D341Med (cell line): Measurements from ENCODE around the gene MAPKAPK5.
"Not testable (repeated sequence)": the region's sequence is repeated elsewhere in the genome, so short reads cannot be mapped to it uniquely, and the experiment has no call there.

Experiments
- DNase-seq: peaks from one replicate; pipeline ENCODE4 v3.0.0; 2012; ENCODE audit warnings: low spot score

Gene MAPKAPK5

DNA sequence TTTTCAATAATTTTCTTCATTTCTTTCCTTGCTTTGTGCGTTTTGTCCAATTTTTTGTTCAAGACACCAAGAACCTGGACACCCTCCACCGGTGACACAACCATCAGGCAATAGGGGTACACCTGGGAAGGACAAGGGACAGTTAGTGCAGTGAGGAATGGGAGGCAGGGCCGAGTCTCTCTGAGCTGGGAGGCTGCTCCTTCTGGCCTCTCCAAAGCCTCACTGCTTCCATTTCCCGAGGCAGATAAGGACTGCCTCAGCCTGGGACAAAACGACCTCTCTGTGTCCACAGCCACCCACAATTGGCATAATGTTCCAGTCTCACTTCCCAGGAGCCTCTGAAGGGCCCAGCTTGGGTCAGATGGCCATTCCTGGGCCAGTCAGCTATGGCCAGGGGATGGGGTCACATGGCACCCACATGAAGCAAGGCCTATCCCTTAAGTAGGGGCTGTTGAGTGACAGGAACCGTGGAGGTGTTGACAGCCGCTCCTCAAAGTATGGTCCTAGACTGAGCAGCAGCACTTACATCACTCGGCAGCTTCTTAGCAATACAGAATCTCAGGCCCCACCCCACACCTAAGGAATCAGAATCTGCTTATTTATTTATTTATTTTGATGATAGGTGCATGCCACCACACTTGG lies 13.6 kb upstream of the MAPKAPK5 start:
- DNase-seq: no peak

DNA sequence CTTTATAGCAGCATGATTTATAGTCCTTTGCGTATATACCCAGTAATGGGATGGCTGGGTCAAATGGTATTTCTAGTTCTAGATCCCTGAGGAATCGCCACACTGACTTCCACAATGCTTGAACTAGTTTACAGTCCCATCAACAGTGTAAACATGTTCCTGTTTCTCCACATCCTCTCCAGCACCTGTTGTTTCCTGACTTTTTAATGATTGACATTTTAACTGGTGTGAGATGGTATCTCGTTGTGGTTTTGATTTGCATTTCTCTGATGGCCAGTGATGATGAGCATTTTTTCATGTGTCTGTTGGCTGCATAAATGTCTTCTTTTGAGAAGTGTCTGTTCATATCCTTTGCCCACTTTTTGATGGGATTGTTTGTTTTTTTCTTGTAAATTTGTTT lies 12.4 kb upstream of the MAPKAPK5 start:
- not testable (repeated sequence) for DNase-seq

DNA sequence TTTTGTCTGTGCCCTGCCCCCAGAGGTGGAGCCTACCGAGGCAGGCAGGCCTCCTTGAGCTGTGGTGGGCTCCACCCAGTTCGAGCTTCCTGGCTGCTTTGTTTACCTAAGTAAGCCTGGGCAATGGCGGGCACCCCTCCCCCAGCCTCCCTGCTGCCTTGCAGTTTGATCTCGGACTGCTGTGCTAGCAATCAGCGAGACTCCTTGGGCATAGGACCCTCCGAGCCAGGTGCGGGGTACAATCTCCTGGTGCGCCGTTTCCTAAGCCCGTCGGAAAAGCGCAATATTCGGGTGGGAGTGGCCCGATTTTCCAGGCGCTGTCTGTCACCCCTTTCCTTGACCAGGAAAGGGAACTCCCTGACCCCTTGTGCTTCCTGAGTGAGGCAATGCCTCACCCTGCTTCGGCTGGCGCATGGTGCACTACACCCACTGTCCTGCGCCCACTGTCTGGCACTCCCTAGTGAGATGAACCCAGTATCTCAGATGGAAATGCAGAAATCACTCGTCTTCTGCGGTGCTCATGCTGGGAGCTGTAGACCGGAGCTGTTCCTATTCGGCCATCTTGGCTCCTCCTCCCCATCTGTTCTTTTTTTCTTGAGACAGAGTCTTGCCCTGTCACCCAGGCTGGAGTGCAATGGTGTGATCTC lies 7.2 kb upstream of the MAPKAPK5 start:
- DNase-seq: not testable (repeated sequence)

DNA sequence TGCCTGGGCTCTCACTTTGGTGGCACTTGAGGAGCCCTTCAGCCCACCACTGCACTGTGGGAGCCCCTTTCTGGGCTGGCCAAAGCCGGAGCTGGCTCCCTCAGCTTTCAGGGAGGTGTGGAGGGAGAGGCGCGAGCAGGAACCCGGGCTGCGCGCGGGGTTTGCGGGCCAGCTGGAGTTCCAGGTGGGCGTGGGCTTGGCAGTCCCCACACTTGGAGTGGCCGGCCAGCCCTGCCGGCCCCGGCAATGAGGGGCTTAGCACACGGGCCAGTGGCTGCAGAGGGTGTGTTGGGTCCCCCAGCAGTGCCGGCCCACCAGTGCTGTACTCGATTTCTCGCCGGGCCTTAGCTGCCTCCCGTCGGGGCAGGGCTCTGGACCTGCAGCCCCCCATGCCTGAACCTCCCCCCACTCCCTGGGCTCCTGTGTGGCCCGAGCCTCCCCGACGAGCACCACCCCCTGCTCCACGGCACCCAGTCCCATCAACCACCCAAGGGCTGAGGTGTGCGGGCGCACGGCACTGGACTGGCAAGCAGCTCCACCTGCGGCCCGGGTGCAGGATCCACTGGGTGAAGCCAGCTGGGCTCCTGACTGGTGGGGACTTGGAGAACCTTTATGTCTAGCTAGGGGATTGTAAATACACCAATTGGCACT lies 6.4 kb upstream of the MAPKAPK5 start:
- not testable (repeated sequence) for DNase-seq

DNA sequence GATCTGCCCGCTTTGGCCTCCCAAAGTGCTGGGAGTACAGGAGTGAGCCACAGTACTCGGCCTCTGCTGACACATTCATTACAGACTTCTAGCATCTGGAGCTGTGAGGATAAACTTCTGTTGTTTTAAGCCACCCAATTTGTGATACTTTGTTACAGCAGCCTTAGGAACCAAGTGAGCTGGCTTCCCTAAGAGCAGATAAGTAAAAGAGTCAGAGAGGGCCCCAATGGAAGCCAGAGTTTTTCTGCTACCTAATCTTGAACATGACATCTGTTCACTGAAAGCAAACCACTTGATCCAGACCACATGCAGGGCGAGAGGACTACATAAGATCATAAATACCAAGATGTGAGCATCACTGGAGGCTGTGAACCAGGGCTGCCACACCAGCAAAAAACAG lies 3.7 kb upstream of the MAPKAPK5 start:
- no peak for DNase-seq

DNA sequence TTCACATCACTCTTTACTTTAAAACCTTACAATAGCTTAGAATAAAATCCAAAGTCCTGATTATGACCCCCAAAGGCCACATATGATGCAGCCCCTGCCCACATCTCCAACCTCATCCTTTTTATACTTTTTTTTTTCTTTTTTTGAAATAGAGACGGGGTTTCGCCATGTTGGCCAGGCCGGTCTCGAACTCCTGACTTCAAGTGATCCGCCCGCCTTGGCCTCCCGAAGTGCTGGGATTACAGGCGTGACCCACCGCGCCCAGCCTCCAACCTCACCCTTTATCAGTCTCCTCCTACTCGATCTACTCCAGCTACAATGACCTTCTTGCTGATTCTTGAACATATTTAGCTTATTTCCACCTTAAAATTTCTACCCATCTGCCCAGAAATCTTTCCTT lies 1.2 kb upstream of the MAPKAPK5 start:
- no peak for DNase-seq

DNA sequence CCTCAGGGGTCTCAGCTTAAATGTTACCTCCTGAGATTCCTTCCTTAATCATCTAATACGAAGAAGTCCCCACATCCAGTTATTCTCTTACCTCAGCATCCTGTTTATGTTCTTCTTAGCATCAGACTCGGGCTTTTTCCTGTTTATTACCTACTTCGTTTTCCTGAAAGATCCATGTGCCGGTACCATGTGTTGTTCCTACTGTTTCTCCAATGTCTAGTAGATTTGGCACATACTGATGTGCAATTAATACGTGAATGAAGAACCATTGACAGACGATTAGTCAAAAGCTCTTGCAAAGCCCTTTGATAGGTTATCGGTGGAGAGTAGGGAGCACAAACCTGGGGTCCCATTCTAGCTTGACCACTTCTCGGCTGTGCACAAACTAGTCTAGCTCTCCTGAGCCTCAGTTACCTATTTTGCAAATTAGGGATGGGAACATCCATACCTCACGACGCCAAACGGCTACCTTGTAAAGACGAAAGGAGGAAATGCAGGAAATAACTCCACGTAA lies 735 bp upstream of the MAPKAPK5 start:
- peak; percentile 34 for DNase-seq

DNA sequence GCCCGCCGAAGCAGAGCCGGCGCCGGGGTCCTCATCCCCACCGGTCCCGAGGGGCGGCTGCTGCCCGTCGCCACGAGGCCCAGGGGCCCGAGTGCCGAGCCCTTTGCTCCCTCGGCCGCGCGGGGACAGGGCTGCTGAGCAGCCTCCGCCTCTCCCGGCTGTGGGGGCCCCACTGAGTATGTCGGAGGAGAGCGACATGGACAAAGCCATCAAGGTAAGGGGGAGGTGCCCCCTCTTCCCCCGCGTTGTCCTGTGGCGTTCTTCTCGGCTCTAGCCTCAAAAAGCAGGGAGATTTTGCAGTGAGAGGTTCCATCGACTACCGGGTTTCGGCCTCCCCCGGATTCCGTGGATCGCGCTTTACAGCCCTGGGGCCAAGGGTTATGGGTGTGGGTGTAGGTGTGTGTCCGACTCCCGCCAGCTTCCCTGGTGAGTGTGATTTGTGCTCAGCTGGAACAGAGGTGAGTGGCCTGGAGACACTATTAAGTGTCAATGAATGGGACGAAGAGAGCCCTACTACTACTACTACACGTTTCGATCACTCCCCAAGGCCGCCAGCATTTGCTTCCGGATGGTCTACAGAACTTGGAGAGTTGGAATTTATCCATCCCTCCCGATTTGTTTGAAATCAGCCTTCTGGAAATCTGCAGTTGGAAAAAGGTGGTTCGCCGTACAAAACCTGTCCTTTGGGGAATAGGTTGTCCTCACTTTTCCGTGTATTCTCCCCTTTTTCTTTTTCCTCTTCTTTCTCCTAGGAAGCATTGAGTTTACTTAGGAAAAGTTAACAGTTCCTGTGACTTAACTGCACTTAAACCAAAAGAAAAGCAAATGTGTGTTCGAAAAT lies 748 bp downstream of the MAPKAPK5 start:
- DNase-seq: peak; percentile 85

DNA sequence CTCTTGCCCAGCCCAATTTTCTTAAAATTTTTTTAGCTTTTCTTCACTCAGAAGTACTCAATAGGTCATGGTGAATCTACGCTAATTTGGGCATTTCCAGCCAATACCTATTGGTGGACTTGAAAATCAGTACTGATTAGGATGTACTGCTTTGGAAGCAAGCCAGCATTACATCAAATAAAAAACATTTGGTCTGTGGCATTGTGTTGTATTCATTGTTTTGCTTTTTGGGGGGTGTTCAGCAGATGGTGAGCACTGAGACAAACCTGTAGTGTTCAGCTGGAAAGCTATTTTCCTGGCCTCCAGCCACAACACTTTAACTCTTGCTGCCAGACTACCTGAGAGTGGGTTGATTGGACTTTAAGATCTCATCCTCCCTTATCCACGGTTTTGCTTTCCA lies 4.0 kb downstream of the MAPKAPK5 start:
- DNase-seq: peak; percentile 45

DNA sequence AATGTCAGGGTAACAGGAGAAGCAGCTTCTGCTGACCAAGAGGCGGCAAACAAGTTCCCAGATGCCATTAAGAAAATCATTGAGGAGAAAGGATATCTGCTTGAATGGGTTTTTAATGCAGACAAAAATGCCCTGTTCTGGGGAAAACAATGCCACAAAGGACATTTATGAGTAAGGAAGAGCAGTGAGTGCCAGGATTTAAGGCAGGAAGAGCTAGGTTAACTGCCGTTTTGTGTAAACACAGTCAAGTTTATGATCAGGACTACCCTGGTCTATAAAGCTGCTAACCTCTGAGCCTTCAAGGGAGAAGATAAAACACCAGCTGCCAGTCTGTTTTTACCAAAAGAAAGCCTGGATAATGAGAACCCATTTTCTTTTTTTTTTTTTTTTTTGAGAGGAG lies 8.5 kb downstream of the MAPKAPK5 start:
- no peak for DNase-seq

DNA sequence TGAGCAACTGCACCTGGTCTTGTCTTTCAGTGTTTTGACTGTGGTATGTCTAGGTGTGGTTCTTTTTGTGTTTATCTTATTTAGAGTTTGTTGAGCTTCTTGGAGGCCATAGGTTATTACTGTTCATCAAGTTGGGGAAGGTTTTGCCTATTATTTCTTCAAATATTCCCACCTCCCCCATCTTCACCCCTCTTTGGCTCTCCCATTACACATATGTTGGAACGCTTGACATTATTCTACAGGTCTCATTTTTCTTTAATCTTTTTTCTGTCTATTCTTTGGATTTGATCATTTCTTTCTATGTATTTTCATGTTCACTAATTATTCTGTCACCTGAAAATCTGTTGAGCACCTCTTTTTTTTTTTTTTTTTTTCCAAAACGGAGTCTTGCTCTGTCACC lies 16.2 kb downstream of the MAPKAPK5 start:
- DNase-seq: no peak

DNA sequence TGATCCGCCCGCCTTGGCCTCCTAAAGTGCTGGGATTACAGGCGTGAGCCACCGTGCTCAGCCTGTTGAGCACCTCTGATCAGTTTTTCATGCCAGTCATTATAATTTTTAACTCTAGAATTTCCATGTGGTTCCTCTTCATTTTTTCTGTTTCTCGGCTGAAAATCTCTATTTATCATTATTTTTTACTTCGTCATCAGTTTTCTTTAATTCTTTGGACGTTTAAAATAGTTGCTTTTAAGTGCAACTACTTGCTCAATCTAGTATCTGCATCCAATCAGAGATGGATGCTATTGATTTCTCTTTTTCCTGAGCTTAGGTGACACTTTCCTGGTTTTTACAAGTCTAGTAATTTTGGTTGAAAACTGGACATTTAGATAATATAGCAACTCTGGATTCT lies 16.8 kb downstream of the MAPKAPK5 start:
- no peak for DNase-seq

DNA sequence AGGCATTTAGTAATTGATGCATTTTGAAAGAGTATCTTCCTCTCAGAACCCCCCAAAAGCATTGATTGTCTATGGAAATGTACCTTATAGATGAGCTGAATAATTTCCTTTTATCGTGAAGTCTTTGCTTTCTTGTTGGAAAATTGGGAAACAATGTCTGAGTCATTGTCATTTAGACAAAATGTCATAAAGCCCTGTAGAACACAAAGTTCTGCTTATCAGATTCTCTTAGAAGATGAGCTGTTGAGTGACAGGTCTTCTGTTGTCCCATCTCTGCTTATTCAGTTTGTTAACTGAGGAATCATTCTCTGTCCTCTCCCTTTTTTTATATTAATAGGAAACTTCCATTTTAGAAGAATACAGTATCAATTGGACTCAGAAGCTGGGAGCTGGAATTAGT lies 22.9 kb downstream of the MAPKAPK5 start:
- no peak for DNase-seq

DNA sequence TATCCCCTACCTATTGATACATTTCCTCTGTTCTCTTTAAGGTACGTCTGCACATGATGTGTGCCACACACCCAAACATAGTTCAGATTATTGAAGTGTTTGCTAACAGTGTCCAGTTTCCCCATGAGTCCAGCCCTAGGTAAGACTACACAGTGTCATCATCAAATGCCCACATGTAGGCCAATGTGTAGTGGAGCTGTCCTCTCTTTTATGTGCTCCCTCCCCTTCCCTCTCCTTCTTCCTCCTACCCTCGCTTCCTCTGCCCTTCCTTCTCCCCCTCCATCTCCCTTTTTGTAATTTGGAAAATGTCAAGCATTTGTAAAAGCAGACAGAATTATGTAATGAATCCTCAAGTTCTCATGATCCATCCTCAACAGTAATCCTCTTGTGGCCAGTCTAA lies 25.5 kb downstream of the MAPKAPK5 start:
- DNase-seq: no peak

DNA sequence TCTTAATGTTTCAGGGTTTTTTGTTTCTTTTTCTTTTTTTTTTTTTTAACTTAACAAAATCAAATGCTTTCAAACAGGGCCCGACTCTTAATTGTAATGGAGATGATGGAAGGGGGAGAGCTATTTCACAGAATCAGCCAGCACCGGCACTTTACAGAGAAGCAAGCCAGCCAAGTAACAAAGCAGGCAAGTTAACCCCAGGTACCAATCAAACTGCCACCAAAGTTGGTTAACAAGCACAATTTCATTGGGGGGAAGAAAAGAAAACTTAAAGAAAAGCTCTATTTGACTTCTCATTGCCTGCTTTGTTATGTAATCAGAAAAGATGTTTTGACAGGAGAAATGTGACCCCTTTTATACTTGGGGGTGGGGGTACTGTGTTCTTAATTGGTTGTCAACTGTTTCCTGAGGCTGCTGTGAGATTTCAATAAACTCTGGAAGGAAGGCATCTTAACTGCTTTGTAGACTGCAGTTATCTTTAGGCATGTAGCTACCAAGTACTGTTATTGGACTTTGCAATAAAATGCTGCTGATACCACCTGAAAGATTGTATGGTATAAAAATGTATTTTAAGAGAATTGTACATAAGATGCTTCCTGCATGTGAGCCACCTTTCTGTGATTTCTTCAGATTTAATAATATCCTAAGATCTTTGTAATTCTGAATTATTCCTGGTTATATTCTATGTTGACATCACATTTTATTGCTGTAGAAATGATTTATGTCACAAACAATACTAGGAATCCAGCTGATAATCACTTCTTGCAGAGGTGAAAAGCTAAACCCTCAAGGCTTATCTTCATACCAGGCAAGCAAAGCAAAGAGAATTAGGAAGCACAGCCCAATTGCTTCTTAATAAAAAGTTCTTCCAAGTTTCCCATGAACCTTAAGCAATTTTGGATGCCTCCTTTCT lies 26.9 kb downstream of the MAPKAPK5 start:
- no peak for DNase-seq

DNA sequence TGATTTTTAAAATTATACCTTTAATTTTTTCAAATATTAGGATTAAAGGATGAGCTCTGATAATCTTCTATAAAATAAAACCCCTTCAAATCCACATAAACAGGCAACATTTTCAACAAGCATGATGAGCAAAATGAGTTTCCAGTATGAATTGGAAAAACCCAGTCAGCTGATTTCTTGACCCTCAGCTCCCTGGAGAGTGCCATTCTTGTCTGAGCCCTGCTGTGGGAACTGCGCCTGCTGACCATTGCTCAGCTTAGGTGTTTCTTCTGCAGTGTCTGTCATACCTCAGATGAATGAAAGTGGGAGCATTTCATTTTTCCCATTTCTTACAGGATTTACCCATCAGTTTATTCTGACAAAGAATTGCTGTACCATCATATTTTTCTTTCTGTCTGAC lies 27.6 kb downstream of the MAPKAPK5 start:
- no peak for DNase-seq

DNA sequence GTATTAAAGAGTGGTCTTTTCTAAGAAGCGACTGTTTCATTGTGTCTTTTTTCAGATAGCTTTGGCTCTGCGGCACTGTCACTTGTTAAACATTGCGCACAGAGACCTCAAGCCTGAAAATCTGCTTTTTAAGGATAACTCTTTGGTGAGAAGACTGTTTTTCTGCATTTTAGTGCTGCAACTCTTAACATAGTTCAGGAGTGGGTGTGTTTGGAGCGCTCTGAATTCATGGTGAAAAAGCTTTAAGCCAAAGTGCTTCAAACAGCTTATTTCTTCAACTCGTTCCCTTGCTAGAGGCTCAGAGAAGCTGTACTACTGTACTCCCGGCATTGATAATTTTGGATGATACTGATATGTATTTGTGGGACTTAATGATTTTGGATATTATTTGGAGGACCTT lies 28.2 kb downstream of the MAPKAPK5 start:
- no peak for DNase-seq

DNA sequence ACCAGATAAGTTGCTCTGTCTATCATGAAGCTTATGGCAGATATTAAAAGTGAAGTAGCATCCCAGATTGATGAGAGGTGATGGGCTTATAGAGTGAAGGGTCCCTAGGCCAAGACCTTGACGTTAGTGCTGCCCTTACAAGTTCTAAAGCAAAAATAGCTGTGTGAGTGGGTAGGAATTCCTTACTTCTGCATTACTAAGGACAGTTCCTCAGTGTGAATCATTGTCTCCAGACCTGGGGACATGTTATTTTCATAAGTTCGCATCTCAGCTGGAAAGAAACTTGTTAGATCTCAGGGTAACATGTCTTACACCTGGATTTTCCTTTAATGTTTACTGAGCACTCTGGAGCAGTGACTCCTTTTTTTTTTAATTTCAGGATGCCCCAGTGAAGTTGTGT lies 28.7 kb downstream of the MAPKAPK5 start:
- no peak for DNase-seq

DNA sequence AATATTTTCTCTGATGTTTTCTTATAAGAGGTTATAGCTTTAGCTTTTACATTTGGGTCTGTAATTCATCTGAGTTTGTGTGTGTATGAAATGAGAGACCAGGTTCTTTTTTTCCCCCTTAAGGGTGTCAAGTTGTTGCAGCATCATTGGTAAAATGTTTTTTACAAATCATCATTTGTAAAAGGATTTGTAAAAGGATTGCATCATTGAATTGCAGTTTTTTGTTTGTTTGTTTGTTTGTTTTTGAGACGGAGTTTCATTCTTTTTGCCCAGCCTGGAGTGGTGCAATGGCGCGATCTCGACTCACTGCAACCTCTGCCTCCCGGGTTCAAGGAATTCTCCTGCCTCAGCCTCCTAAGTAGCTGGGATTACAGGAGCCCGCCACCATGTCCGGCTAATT lies 31.1 kb downstream of the MAPKAPK5 start:
- no peak for DNase-seq

DNA sequence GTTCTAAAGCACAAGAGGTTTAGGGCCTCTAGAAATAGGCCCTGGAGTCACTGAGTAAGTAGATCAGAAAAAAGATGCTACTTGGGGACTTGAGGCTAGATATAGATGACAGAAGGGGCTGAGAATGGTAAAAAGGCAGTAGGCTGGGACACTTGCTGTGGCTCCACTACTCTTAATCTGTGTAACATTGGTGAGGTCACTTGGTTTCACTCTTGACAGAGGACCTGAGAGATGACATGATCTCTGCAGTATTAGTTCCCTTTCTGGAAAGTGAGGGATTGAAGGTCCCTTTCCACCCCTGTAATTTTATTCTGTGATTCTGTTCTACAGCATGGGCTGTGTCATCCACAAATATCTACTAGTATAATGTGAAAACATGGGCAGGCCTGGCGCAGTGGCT lies 39.7 kb downstream of the MAPKAPK5 start:
- DNase-seq: no peak
